H1 (cell line): ENCODE data around the gene ATP5MC2. TPM values are rescaled to one million over a fixed set of nuclear protein-coding genes. Genes with fewer than 3 reads are reported as not detected.

Source experiments
- CTCF ChIA-PET: fragments of 300-600 bp; sonication (Branson Sonifier 250); formaldehyde crosslinking; loops from one replicate; lab custom pipeline; 2021; ENCODE audit not compliant: partially characterized antibody; lab: Charles Lee
- POLR2A ChIA-PET: fragments of 300-600 bp; sonication (Branson Sonifier 250); formaldehyde crosslinking; loops from one replicate; lab custom pipeline; 2021; ENCODE audit warnings: inconsistent platforms; ENCODE audit not compliant: partially characterized antibody; lab: Charles Lee
- DNase-seq, 2 experiments: peaks; one replicate each; pipeline versions ENCODE4 v3.0.0 to v3.0.0-alpha.2; 2010 to 2022; ENCODE audit warnings: low spot score in 2 of 2, low read depth in 1 of 2, mixed read lengths in 1 of 2
- FAIRE-seq: peaks from 2 replicates; lab custom pipeline; 2011; peaks lifted over from hg19 to GRCh38; lab: Jason Lieb, UNC
- H2AFZ ChIP-seq: 2 replicates; pipeline ENCODE4 v1.8.1; 2012; ENCODE audit warnings: low read length, inconsistent platforms
- H2AK5ac ChIP-seq: 2 replicates; pipeline ENCODE4 v1.6.1; 2013; ENCODE audit warnings: low read depth, low read length
- H2BK120ac ChIP-seq: replicated peaks from 2 replicates; pipeline ENCODE3; 2013; ENCODE audit warnings: low read depth, low read length, inconsistent platforms
- H2BK12ac ChIP-seq: 2 replicates; pipeline ENCODE4 v1.6.1; 2013; ENCODE audit warnings: low read depth, low read length
- H2BK15ac ChIP-seq: 2 replicates; pipeline ENCODE4 v1.6.1; 2013; ENCODE audit warnings: low read length
- H2BK20ac ChIP-seq: 2 replicates; pipeline ENCODE4 v1.6.1; 2013; ENCODE audit warnings: low read length
- H2BK5ac ChIP-seq: 2 replicates; pipeline ENCODE4 v1.6.1; 2013; ENCODE audit warnings: low read depth, low read length
- H3K14ac ChIP-seq: 2 replicates; pipeline ENCODE4 v1.6.1; 2013; ENCODE audit warnings: inconsistent platforms; ENCODE audit not compliant: insufficient read length
- H3K18ac ChIP-seq: 2 replicates; pipeline ENCODE4 v1.6.1; 2013; ENCODE audit warnings: low read length; ENCODE audit errors: extremely low read depth
- H3K23ac ChIP-seq: 2 replicates; pipeline ENCODE4 v1.6.1; 2013; ENCODE audit warnings: inconsistent platforms; ENCODE audit not compliant: insufficient read length
- H3K23me2 ChIP-seq: 2 replicates; pipeline ENCODE4 v1.6.1; 2013; ENCODE audit warnings: low read depth, low read length
- H3K27ac ChIP-seq: 2 replicates; pipeline ENCODE4 v1.6.1; 2011; ENCODE audit warnings: low read depth, low read length, inconsistent platforms
- H3K27me3 ChIP-seq, 4 experiments: replicated peaks in 1 of 4; 1 replicate in 1 of 4; 2 replicates in 3 of 4; pipeline versions ENCODE4 v1.6.1 to v1.8.1; 2011 to 2013; ENCODE audit warnings: low read length in 3 of 4, mild to moderate bottlenecking in 3 of 4, inconsistent platforms in 2 of 4, mixed read lengths in 2 of 4, moderate library complexity in 1 of 4; ENCODE audit not compliant: control insufficient read depth in 3 of 4, insufficient read depth in 3 of 4; ENCODE audit errors: extremely low read depth in 1 of 4
- H3K36me3 ChIP-seq, 4 experiments: 2 replicates each; pipeline versions ENCODE4 v1.6.1 to v1.8.1; 2011 to 2013; ENCODE audit warnings: mild to moderate bottlenecking in 4 of 4, low read length in 3 of 4, moderate library complexity in 2 of 4, control low read depth in 1 of 4, inconsistent platforms in 1 of 4; ENCODE audit not compliant: insufficient read depth in 4 of 4, control insufficient read depth in 2 of 4
- H3K4ac ChIP-seq: replicated peaks from 2 replicates; pipeline ENCODE3; 2013; ENCODE audit warnings: low read length, low read depth, mixed read lengths, inconsistent platforms; ENCODE audit not compliant: insufficient read length
- H3K4me1 ChIP-seq, 4 experiments: replicated peaks in 1 of 4; 1 replicate in 1 of 4; 2 replicates in 3 of 4; pipeline versions ENCODE4 v1.6.1 to v1.8.1; 2011 to 2013; ENCODE audit warnings: low read length in 3 of 4, inconsistent platforms in 2 of 4, mixed read lengths in 1 of 4; ENCODE audit not compliant: insufficient read depth in 4 of 4, control insufficient read depth in 3 of 4
- H3K4me2 ChIP-seq, 2 experiments: 2 replicates each; pipeline versions ENCODE4 v1.6.1 to v1.8.1; 2011 to 2013; ENCODE audit warnings: low read depth in 2 of 2, low read length in 2 of 2, control low read depth in 1 of 2, inconsistent platforms in 1 of 2, mild to moderate bottlenecking in 1 of 2; ENCODE audit not compliant: insufficient read depth in 1 of 2
- H3K4me3 ChIP-seq, 4 experiments: fragments of 200-600, 300-600 bp in 1 of 4; sonication (generic), shearing (Covaris generic), sonication (Bioruptor Twin) in 1 of 4; 2 replicates each; pipeline versions ENCODE4 v1.5.1 to v1.8.1; 2011 to 2016; ENCODE audit warnings: low read length in 4 of 4, low read depth in 3 of 4, control low read depth in 2 of 4, inconsistent platforms in 2 of 4, mild to moderate bottlenecking in 2 of 4, mixed read lengths in 1 of 4, moderate library complexity in 1 of 4; ENCODE audit not compliant: insufficient read depth in 2 of 4; ENCODE audit errors: extremely low read depth in 1 of 4
- H3K56ac ChIP-seq: replicated peaks from 2 replicates; pipeline ENCODE3; 2013; ENCODE audit warnings: low read depth, mild to moderate bottlenecking, mixed read lengths, low read length, inconsistent platforms; ENCODE audit not compliant: insufficient read length
- H3K79me1 ChIP-seq: 2 replicates; pipeline ENCODE4 v1.6.1; 2013; ENCODE audit warnings: low read depth, low read length, control low read depth
- H3K79me2 ChIP-seq, 2 experiments: 2 replicates each; pipeline versions ENCODE4 v1.6.1 to v1.8.1; 2012 to 2013; ENCODE audit warnings: low read length in 2 of 2, mild to moderate bottlenecking in 2 of 2, inconsistent platforms in 1 of 2; ENCODE audit not compliant: insufficient read depth in 2 of 2, control insufficient read depth in 1 of 2
- H3K9ac ChIP-seq, 4 experiments: replicated peaks in 1 of 4; 1 replicate in 1 of 4; 2 replicates in 3 of 4; pipeline versions ENCODE4 v1.6.1 to v1.8.1; 2011 to 2013; ENCODE audit warnings: low read depth in 3 of 4, low read length in 3 of 4, control low read depth in 2 of 4, mild to moderate bottlenecking in 2 of 4, moderate library complexity in 2 of 4, inconsistent platforms in 1 of 4; ENCODE audit errors: extremely low read depth in 1 of 4
- H3K9me3 ChIP-seq, 2 experiments: 2 replicates each; pipeline versions ENCODE4 v1.6.1 to v1.8.1; 2012 to 2013; ENCODE audit warnings: mild to moderate bottlenecking in 2 of 2, moderate library complexity in 2 of 2, control low read depth in 1 of 2, inconsistent platforms in 1 of 2, low read depth in 1 of 2, low read length in 1 of 2, mixed read lengths in 1 of 2; ENCODE audit not compliant: insufficient read depth in 2 of 2
- H4K20me1 ChIP-seq, 2 experiments: replicated peaks in 1 of 2; 2 replicates each; pipeline versions ENCODE3 to v1.8.1; 2011 to 2013; ENCODE audit warnings: inconsistent platforms in 2 of 2, low read length in 2 of 2, mild to moderate bottlenecking in 1 of 2; ENCODE audit not compliant: insufficient read depth in 2 of 2, control insufficient read depth in 1 of 2
- H4K5ac ChIP-seq: 2 replicates; pipeline ENCODE4 v1.6.1; 2013; ENCODE audit warnings: low read length, low read depth, mixed read lengths, inconsistent platforms; ENCODE audit not compliant: insufficient read length
- H4K8ac ChIP-seq: 2 replicates; pipeline ENCODE4 v1.8.0; 2013; ENCODE audit warnings: mild to moderate bottlenecking, moderate library complexity, low read length, inconsistent platforms; ENCODE audit not compliant: insufficient read depth; ENCODE audit errors: extremely low read depth
- H4K91ac ChIP-seq: replicated peaks from 2 replicates; pipeline ENCODE3; 2013; ENCODE audit warnings: low read length, mixed read lengths, inconsistent platforms; ENCODE audit not compliant: insufficient read length
- TAF7 ChIP-seq: optimal IDR thresholded peaks from 2 replicates; pipeline ENCODE3; 2011; ENCODE audit warnings: low read depth, mild to moderate bottlenecking, inconsistent platforms, low read length, moderate library complexity, borderline replicate concordance
- WGBS, 2 experiments: shearing (Covaris generic) in 1 of 2; methylation state at CpG; one replicate each; pipeline versions ENCODE4 v1.1.6 to v1.1.7; 2013 to 2015; ENCODE audit warnings: low lambda C conversion rate in 2 of 2, mixed read lengths in 2 of 2, inconsistent platforms in 1 of 2, low coverage in 1 of 2, missing lambda C conversion rate in 1 of 2; ENCODE audit not compliant: insufficient replicate concordance in 2 of 2, insufficient coverage in 1 of 2, insufficient read length in 1 of 2; ENCODE audit errors: extremely low coverage in 1 of 2, missing lambda C conversion rate in 1 of 2; 5-methylcytosine and 5-hydroxymethylcytosine counted together
- polyA plus RNA-seq, 7 experiments: library from polyadenylated mRNA; depleted of rRNA in 3 of 7; stranded (reverse) in 5 of 7; unstranded in 2 of 7; fragments of >200 nt in 5 of 7; fragments of 200-250 nt in 2 of 7; gene quantifications; 1 replicate in 5 of 7; 2 replicates in 1 of 7; 4 replicates in 1 of 7; pipeline versions ENCODE4 v1.2.1 to v1.2.3, GENCODE V29; 2011 to 2013; ENCODE audit warnings: missing spikeins in 2 of 7, mixed read lengths in 2 of 7
- total RNA-seq: library from RNA; stranded (reverse); fragmentation: NEBNext Ultra II Directional; extraction: Animal tissue kit (Norgen Biotek cat#: 25700); gene quantifications from 2 replicates; pipeline ENCODE4 v1.2.1, GENCODE V29; 2021

ATP5MC2 gene
- total and polyA plus RNA-seq, 2 of the 8 experiments (the other 6 are each of a cell fraction or from before 2014, with no cell fraction given) = 408 to 952 TPM

DNA sequence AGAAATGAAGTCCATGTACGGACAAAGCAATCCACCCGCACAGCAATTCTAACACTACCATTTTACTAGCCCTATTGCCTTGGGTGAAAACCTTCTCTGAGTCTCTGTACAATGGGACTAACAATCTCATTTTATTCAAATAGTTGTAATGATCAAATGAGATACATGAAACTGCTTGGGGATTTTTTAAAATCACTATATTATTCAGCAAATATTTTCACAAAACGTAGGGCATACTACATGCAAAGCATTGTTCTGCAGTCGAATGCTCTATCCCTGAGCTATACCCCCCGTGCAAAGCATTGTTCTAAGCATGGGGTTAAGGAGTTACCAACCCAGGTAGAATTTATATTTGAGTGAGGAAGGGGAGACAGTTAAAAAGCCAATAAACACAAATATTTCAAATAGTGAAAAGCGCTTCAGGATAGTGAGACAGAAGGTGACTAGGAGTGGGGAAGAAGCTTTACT is 49.1 kb downstream of the ATP5MC2 start:
- Histone ChIP-seq H4K5ac (peak overlapping the region; percentile 32), H3K79me2 (peaks cover 0 to 31% of the 10 kb centered on the region in 2 experiments; a peak in 2 of 4 replicates), H3K79me1 (peaks cover 3% of the 10 kb centered on the region; the same call in 1 of the 2 replicates), H3K14ac (no peak overlapping the region), H3K4me1 (peaks cover 0 to 7% (median 3%) of the 10 kb centered on the region in 4 experiments; a peak in 4 of 7 replicates), H3K4ac (no peak overlapping the region), H2BK12ac (no peak overlapping the region), H2AFZ (peak overlapping the region; percentile 33; the same call in 1 of the 2 replicates), H4K8ac (no peak overlapping the region), H3K9ac (peak overlapping the region; percentile 15 to 99 (median 98); a peak in 6 of 7 replicates), H3K9me3 (no peaks in the 10 kb centered on the region), H2BK5ac (no peak overlapping the region), H3K56ac (no peak overlapping the region), H3K23me2 (peaks cover 2% of the 10 kb centered on the region; the same call in 1 of the 2 replicates), H3K27ac (peak overlapping the region; percentile 23; the same call in 1 of the 2 replicates), H2BK120ac (no peak overlapping the region), H3K18ac (no peak overlapping the region), H4K91ac (no peak overlapping the region), H3K4me3 (peak overlapping the region; percentile 70 to 94 (median 80)), H4K20me1 (no peaks in the 10 kb centered on the region), H2BK15ac (no peak overlapping the region), H3K4me2 (peak overlapping the region; percentile 67 to 97), H2AK5ac (no peak overlapping the region), H3K36me3 (no peaks in the 10 kb centered on the region), H2BK20ac (no peak overlapping the region), H3K23ac (no peak overlapping the region), H3K27me3 (no peaks in the 10 kb centered on the region)
- FAIRE-seq = no peak
- POLR2A ChIA-PET = interaction anchor here (1.0 to 10.4 kb wide), 9 partner anchors 9 to 126 kb away, joined by 3 to 53 read pairs (median 3); partner anchors contain the start of genes ATP5MC2 and TARBP2
- WGBS, 2 experiments = 40% methylated on average over 6 of the region's 6 CpGs; no CpG with 5 or more reads in 1 of the 2 experiments
- TF ChIP-seq TAF7 = no peak
- DNase-seq = no peak
- CTCF ChIA-PET = interaction anchor here (0.7 to 1.4 kb wide), 4 partner anchors 9 to 83 kb away, joined by 3 to 5 read pairs (median 4); no protein-coding TSS in a partner anchor
